B cell (primary cell): ENCODE results near the gene PTGES. TPM values are rescaled to one million over a fixed set of nuclear protein-coding genes. Genes with fewer than 3 reads are reported as not detected.

ENCODE experiments used
- ATAC-seq: fragments of 200-7000 bp; cut with Tn5 transposase; one replicate; pipeline ENCODE4 v1.10.0; 2021; ENCODE audit warnings: low read depth, mild to moderate bottlenecking, moderate number of reproducible peaks, moderate library complexity
- CTCF ChIA-PET: fragments of 350-600 bp; sonication (Branson Sonifier 250); formaldehyde crosslinking; loops from one replicate; lab custom pipeline; 2021; ENCODE audit warnings: antibody characterized with exemption, inconsistent platforms; lab: Charles Lee
- POLR2A ChIA-PET: fragments of 350-600 bp; sonication (Branson Sonifier 250); formaldehyde crosslinking; loops from one replicate; lab custom pipeline; 2021; ENCODE audit warnings: antibody characterized with exemption; lab: Charles Lee
- DNase-seq: peaks from one replicate; pipeline ENCODE4 v3.0.0; 2013
- H2AFZ ChIP-seq: 2 replicates; pipeline ENCODE4 v1.6.1; 2012; ENCODE audit warnings: mild to moderate bottlenecking, low read depth, low read length; ENCODE audit not compliant: insufficient read depth, poor library complexity, severe bottlenecking
- H3K27ac ChIP-seq, 2 donors: 1 replicate in 1 of 2; 2 replicates in 1 of 2; pipeline ENCODE4 v1.5.1; 2012 to 2013; ENCODE audit warnings: low read length in 2 of 2, mild to moderate bottlenecking in 2 of 2, moderate library complexity in 1 of 2
- H3K27me3 ChIP-seq, 4 experiments: fragments of 200-600 bp in 1 of 4; sonication (generic) in 1 of 4; replicated peaks in 1 of 4; 1 replicate in 2 of 4; 2 replicates in 2 of 4; pipeline versions ENCODE4 v1.6.1 to v1.7.0; 2013 to 2016; ENCODE audit warnings: low read length in 3 of 4, mild to moderate bottlenecking in 2 of 4, mixed read lengths in 1 of 4, moderate library complexity in 1 of 4; ENCODE audit not compliant: insufficient read depth in 4 of 4, control insufficient read depth in 3 of 4; ENCODE audit errors: control extremely low read depth in 1 of 4
- H3K36me3 ChIP-seq, 2 experiments: replicated peaks in 1 of 2; 1 replicate in 1 of 2; 2 replicates in 1 of 2; pipeline versions ENCODE4 v1.6.1 to v1.7.1; 2013; ENCODE audit warnings: low read length in 1 of 2; ENCODE audit not compliant: insufficient read depth in 2 of 2, control insufficient read depth in 1 of 2; ENCODE audit errors: control extremely low read depth in 1 of 2, extremely low read depth in 1 of 2
- H3K4me1 ChIP-seq, 2 donors: fragments of 200-600 bp in 1 of 2; sonication (generic) in 1 of 2; 1 replicate in 1 of 2; 2 replicates in 1 of 2; pipeline versions ENCODE4 v1.5.1 to v1.6.1; 2013 to 2017; ENCODE audit warnings: low read length in 2 of 2; ENCODE audit not compliant: control insufficient read depth in 2 of 2, insufficient read depth in 2 of 2
- H3K4me2 ChIP-seq: replicated peaks from 2 replicates; pipeline ENCODE3; 2012; ENCODE audit warnings: mild to moderate bottlenecking, low read depth, low read length; ENCODE audit not compliant: poor library complexity, severe bottlenecking
- H3K4me3 ChIP-seq, 5 experiments: fragments of 200-600 bp in 1 of 5; sonication (generic) in 1 of 5; 1 replicate in 3 of 5; 2 replicates in 2 of 5; pipeline versions ENCODE4 v1.5.1 to v1.7.0; 2011 to 2016; ENCODE audit warnings: low read length in 4 of 5, mild to moderate bottlenecking in 4 of 5, low read depth in 2 of 5, control low read depth in 1 of 5, moderate library complexity in 1 of 5; ENCODE audit not compliant: insufficient read depth in 1 of 5; ENCODE audit errors: control extremely low read depth in 1 of 5, extremely low read depth in 1 of 5
- H3K79me2 ChIP-seq: fragments of 200-600 bp; sonication (generic); one replicate; pipeline ENCODE4 v1.6.0; 2016; ENCODE audit warnings: low read length; ENCODE audit not compliant: control insufficient read depth, insufficient read depth
- H3K9ac ChIP-seq: fragments of 200-600 bp; sonication (generic); 2 replicates; pipeline ENCODE4 v1.6.1; 2017; ENCODE audit warnings: mild to moderate bottlenecking, low read length, moderate library complexity
- H3K9me3 ChIP-seq, 3 donors: one replicate each; pipeline versions ENCODE4 v1.6.1 to v1.7.1; 2013; ENCODE audit warnings: low read length in 2 of 3; ENCODE audit not compliant: control insufficient read depth in 2 of 3, insufficient read depth in 1 of 3; ENCODE audit errors: control extremely low read depth in 1 of 3
- H4K20me1 ChIP-seq: 2 replicates; pipeline ENCODE4 v1.6.0; 2012; ENCODE audit warnings: mild to moderate bottlenecking, low read length; ENCODE audit not compliant: insufficient read depth, control insufficient read depth, poor library complexity, severe bottlenecking
- H3K27ac Mint-ChIP-seq: one replicate; pipeline ENCODE4 v1.8.0; 2021; ENCODE audit warnings: mixed read lengths
- H3K27me3 Mint-ChIP-seq: one replicate; pipeline ENCODE4 v1.8.0; 2021; ENCODE audit warnings: mixed read lengths
- H3K4me1 Mint-ChIP-seq: one replicate; pipeline ENCODE4 v1.8.0; 2021; ENCODE audit warnings: mixed read lengths
- H3K4me3 Mint-ChIP-seq: one replicate; pipeline ENCODE4 v1.8.0; 2021; ENCODE audit warnings: mixed read lengths
- H3K9me3 Mint-ChIP-seq: one replicate; pipeline ENCODE4 v1.8.0; 2022; ENCODE audit warnings: mixed read lengths; ENCODE audit not compliant: insufficient read depth
- EZH2 ChIP-seq: IDR thresholded peaks from 2 replicates; pipeline ENCODE4 v1.6.1; 2012; ENCODE audit warnings: borderline replicate concordance, low read depth, mild to moderate bottlenecking, moderate library complexity, low read length; ENCODE audit not compliant: insufficient read depth, poor library complexity, severe bottlenecking
- WGBS: methylation state at CpG from one replicate; pipeline ENCODE4 v1.1.5; 2013; ENCODE audit warnings: missing lambda C conversion rate; ENCODE audit not compliant: insufficient coverage; 5-methylcytosine and 5-hydroxymethylcytosine counted together
- intact Hi-C: fragments of 100-400 bp; cut with micrococcal nuclease; formaldehyde crosslinking; loops from one replicate; pipeline ENCODE4 v1.10.0; 2022
- polyA plus RNA-seq: library from polyadenylated mRNA; depleted of rRNA; stranded (reverse); fragments of >200 nt; gene quantifications from 2 replicates; pipeline ENCODE4 v1.2.3, GENCODE V29; 2012
- total RNA-seq, 2 donors: library from RNA; stranded (reverse); fragments of 120-200 nt in 1 of 2; gene quantifications; 1 replicate in 1 of 2; 2 replicates in 1 of 2; pipeline versions ENCODE4 v1.2.3 to v1.2.4, GENCODE V29; 2013 to 2022
- TF ChIP-seq, protein P1 (sequence below): fragments of 200-600 bp; IDR thresholded peaks from one replicate; pipeline ENCODE4 v1.8.0; 2022; ENCODE audit warnings: antibody characterized with exemption, mild to moderate bottlenecking

The PTGES gene
- total and polyA plus RNA-seq, 2 donors (not counting 1 experiment from before 2014, with no cell fraction given) = not detected

DNA sequence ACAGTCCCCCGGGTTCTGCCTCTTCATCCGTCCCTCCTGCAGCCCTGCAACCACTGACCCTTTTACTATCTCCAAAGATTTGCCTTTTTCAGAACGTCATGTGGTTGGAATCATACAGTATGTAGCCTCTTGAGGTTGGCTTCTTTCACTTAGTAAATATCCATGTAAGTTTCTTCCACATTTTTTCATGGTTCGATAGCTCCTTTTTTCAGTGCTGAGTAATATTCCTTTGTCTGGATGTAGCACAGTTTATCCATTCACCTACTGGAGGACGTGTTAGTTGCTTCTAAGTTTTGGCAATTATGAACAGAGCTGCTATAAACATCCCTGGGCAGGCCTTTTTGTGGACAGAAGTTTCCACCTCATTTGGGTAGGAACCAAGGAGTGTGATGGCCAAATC, 60.3 kb downstream of the PTGES start:
- H3K9me3 Mint-ChIP-seq = peaks cover 3% of the 10 kb centered on the region
- H3K9ac ChIP-seq = no peak overlapping the region
- H3K4me3 ChIP-seq = no peak overlapping the region
- CTCF ChIA-PET = no interaction called here
- no peak overlapping the region for H3K4me2 ChIP-seq
- 67% methylated on average over 1 of the region's 5 CpGs for WGBS
- no peaks in the 10 kb centered on the region for H3K79me2 ChIP-seq
- H3K4me3 Mint-ChIP-seq = no peak overlapping the region
- peaks cover 24% of the 10 kb centered on the region for H3K27me3 Mint-ChIP-seq
- H3K9me3 ChIP-seq = no peaks in the 10 kb centered on the region
- H3K27ac ChIP-seq = no peak overlapping the region
- no peak overlapping the region for H3K27ac Mint-ChIP-seq
- no peaks in the 10 kb centered on the region for H4K20me1 ChIP-seq
- peaks cover 0 to 22% (median 6%) of the 10 kb centered on the region in 4 experiments for H3K27me3 ChIP-seq
- no peaks in the 10 kb centered on the region for H3K36me3 ChIP-seq
- peaks cover 2% of the 10 kb centered on the region for H3K4me1 Mint-ChIP-seq
- DNase-seq (no peak), ATAC-seq (no peak)
- H3K4me1 ChIP-seq = no peaks in the 10 kb centered on the region
- intact Hi-C loops = no loop called here
- POLR2A ChIA-PET = no interaction called here
- TF ChIP-seq, protein P1, sequence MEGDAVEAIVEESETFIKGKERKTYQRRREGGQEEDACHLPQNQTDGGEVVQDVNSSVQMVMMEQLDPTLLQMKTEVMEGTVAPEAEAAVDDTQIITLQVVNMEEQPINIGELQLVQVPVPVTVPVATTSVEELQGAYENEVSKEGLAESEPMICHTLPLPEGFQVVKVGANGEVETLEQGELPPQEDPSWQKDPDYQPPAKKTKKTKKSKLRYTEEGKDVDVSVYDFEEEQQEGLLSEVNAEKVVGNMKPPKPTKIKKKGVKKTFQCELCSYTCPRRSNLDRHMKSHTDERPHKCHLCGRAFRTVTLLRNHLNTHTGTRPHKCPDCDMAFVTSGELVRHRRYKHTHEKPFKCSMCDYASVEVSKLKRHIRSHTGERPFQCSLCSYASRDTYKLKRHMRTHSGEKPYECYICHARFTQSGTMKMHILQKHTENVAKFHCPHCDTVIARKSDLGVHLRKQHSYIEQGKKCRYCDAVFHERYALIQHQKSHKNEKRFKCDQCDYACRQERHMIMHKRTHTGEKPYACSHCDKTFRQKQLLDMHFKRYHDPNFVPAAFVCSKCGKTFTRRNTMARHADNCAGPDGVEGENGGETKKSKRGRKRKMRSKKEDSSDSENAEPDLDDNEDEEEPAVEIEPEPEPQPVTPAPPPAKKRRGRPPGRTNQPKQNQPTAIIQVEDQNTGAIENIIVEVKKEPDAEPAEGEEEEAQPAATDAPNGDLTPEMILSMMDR = no peak
- no peak for TF ChIP-seq EZH2
- no peak overlapping the region for H2AFZ ChIP-seq

Other genes starting within 250 kb of the PTGES start
- not detected in 2 replicates for gene C9orf50, start 131.9 kb downstream of the PTGES start, total RNA-seq
- not detected in 2 replicates for gene C9orf50, start 131.9 kb downstream of the PTGES start, polyA plus RNA-seq
- gene NTMT1, start 126.9 kb downstream of the PTGES start, total RNA-seq = 33.6 and 35.3 TPM in 2 replicates
- gene NTMT1, start 126.9 kb downstream of the PTGES start, polyA plus RNA-seq = 21.8 and 29.9 TPM in 2 replicates
- gene ASB6, start 110.9 kb downstream of the PTGES start, total RNA-seq = 24.8 and 27.7 TPM in 2 replicates
- 18.6 and 27.9 TPM in 2 replicates for gene ASB6, start 110.9 kb downstream of the PTGES start, polyA plus RNA-seq
- not detected in 2 replicates for gene PRRX2, start 87.4 kb downstream of the PTGES start, total RNA-seq
- not detected in 2 replicates for gene PRRX2, start 87.4 kb downstream of the PTGES start, polyA plus RNA-seq
- 17.4 and 18.9 TPM in 2 replicates for gene TOR1B, start 50.1 kb upstream of the PTGES start, total RNA-seq
- 13.3 and 16.1 TPM in 2 replicates for gene TOR1B, start 50.1 kb upstream of the PTGES start, polyA plus RNA-seq
- 30.3 and 35.3 TPM in 2 replicates for gene TOR1A, start 71.1 kb upstream of the PTGES start, total RNA-seq
- gene TOR1A, start 71.1 kb upstream of the PTGES start, polyA plus RNA-seq = 17.3 and 28.6 TPM in 2 replicates
- 42.8 and 43.6 TPM in 2 replicates for gene C9orf78, start 82.2 kb upstream of the PTGES start, total RNA-seq
- gene C9orf78, start 82.2 kb upstream of the PTGES start, polyA plus RNA-seq = 43.6 and 84.8 TPM in 2 replicates
- gene USP20, start 82.4 kb upstream of the PTGES start, total RNA-seq = 49.5 and 52.2 TPM in 2 replicates
- 72.6 and 87.0 TPM in 2 replicates for gene USP20, start 82.4 kb upstream of the PTGES start, polyA plus RNA-seq